Right renal pelvis (tissue), 4 donors: ENCODE data around the gene F8. TPM values are rescaled to one million over a fixed set of nuclear protein-coding genes. Genes with fewer than 3 reads are reported as not detected.

ENCODE experiments used
- DNase-seq, 4 donors: peaks; one replicate each; pipeline ENCODE4 v3.0.0-alpha.2; 2013; ENCODE audit warnings: low read depth in 4 of 4, low spot score in 3 of 4, missing footprints in 1 of 4
- polyA plus RNA-seq, 4 donors: library from polyadenylated mRNA; unstranded; fragments of 120-200 nt; gene quantifications; one replicate each; pipeline ENCODE4 v1.2.1, GENCODE V29; 2013; ENCODE audit not compliant: insufficient read length in 4 of 4

F8 gene
- polyA plus RNA-seq, result 10 to 100 TPM; 13.9 to 18.7 (median 16.0) TPM

DNA sequence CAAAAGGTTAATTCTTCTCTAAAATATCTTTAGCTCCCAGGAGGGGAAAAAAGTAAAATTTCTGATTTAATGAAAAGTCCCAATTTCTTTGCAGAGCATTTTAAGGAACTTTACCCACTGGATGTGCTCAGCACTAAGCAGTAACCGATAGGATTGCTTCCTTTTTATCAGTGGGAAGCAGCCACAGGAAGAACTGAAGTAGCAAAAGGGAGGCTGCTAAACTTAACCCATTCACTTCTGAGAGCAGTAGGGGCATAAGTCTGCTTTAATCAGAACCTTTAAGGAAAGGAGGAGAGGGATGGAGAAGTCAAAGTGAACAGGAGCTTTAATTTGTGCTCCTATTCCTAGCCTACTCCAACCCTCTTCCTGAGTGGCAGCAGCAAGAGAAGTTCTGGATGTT is at the start of gene F8:
Gene F8, minus strand, starts transcription at position 139 of the 400 bp plus-strand sequence. CDS start 171 bp downstream, outside the sequence.
- DNase-seq, result no peak

GRCh38 chrX:155071694-155072280 is 49.3 kb upstream of the F8 start:
- DNase-seq, result no peak

GRCh38 chrX:155070975-155071693 is 48.6 kb upstream of the F8 start, which contains the start of the genes BRCC3, CMC4 and MTCP1:
Gene BRCC3, plus strand, starts transcription at chrX:155071508. Its CDS starts 20 bp downstream, at chrX:155071528.
Gene CMC4, minus strand, starts transcription at chrX:155071136. Its CDS starts 7,113 bp downstream, at chrX:155064023.
Gene MTCP1, minus strand, starts transcription at chrX:155071136. Its CDS starts 5,126 bp downstream, at chrX:155066010.
- peak in 3 of 4 donors; percentile 39 to 60 (median 56) for DNase-seq

DNA sequence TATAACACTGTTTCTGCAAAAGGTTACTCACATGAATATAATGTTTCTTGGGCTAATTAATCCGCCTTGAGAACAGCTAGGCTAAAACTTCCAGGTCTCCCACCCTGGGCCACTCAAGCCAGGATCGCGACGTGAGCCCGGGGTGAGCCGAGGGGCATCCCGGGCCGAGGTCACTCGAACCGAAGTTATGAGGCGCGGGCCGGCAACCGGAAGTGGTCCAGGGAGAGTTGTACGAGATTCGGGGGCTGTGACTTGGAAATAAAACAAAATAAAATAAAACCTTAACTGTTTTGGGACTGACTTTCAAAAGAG is 48.1 kb upstream of the F8 start:
- DNase-seq, result no peak

DNA sequence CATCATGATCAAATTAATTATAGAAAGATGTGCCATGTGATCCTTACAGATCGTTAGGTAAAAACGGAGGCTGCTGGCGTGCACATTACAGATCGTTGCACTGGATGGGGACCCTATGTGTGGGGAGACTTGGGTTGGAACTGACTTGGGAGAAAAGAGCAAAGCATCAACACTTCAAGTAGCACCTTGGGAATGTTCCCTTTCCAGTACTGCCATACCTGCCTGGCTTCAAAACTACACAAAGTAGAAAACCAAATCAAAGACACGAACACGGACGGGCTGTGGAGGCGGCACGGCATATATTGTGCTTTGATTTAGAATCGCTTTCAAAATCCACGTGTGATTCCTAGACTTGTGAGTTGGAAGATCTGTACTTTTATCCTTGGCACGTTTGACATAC is 47.5 kb upstream of the F8 start:
- no peak for DNase-seq

- no peak for DNase-seq
These were observed 46.9 kb upstream of the F8 start for GRCh38 chrX:155069414-155069813.

DNA sequence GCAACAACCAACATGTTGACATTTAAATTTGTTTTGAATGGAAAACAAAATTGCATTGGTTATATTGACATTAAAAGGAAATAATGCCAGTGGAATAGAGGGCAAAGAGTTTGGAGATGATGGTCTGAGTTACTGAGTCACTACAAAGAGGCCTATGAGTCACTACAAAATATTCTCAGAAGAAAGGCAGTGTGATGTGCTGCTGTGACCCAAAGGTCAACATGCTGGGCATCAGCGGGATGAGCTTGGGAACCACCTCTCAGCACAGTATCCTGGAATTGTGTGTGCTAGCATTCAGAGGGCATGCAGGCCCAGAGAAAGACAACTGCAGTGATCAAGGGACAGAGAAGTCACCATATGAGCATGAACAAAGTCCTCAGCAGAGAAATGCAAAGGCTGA is 45.6 kb upstream of the F8 start:
- DNase-seq, result no peak

DNA sequence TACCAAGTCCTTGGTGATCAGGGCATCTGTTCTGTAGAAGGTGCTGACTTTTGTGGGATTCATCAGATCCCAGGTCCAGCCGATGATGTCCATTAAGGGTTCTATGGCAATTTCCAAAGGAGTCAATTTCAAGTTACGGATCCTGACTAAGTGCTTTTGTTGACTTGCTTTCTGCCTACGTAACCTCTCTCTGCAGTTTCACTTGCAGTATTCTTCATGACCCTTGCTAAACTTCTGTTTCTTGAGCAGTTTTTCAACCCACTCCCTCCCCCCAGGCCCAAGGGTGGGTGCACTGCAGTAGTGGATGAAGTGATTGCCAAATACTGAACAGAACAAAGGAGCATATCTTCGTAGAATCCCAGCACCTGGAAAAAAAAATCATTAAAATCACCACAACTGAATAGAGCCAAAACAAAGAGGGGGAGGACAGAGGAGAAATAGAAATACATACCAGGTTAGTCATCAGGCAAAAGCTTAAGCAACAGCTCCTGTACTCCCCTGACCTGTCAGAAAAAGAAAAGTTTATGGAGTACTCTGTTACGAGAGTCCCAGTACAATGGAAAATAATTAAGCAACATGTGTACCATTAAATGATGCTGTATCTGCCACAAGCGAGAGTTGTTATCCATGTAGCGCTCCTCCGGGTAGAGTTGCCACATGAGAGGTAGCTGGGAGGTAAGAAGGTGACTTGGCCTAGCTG is 42.7 kb upstream of the F8 start:
- DNase-seq, result no peak

- no peak for DNase-seq
These were observed 39.2 kb upstream of the F8 start for GRCh38 chrX:155061760-155062159.

- peak in 3 of 4 donors; percentile 48 to 61 (median 52) for DNase-seq
These were observed 34.6 kb upstream of the F8 start for GRCh38 chrX:155056877-155057792.

DNA sequence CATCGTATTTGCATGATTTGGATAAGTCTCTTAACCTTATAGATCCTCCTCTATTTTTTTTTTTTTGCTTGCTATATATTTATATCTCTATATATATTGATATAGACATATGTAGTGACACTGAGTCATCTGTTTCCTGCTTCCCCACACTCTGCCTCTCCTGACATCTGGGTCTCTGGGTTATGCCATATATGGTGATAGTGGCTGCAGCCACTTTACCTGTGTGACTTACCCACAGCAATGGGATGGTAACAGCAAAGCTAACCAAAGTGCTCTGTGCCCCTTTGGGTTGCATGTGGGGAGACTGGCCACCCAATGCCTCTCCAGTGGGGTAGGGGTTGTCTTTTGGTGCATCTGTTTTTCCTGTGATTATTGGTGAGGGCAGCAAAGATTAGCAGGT is 33.9 kb upstream of the F8 start:
- DNase-seq, result no peak

DNA sequence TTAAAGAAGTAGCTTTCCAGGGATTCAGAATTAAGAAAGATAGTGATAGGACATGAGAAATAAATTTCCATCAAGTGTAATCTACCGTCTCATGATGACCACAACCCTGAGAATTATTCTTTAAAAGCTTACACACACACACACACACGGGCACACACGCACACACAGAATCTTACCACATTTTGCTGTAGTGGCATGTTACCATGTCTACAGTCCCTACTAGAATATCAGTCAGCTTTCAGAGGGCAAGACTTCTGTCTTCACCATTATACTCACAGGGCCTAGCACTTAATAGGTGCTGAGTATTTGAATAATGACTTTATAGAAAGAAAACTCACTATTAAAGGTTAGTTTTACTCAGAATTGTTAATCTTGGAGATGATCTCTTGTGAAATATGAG is 33.0 kb upstream of the F8 start:
- no peak for DNase-seq

DNA sequence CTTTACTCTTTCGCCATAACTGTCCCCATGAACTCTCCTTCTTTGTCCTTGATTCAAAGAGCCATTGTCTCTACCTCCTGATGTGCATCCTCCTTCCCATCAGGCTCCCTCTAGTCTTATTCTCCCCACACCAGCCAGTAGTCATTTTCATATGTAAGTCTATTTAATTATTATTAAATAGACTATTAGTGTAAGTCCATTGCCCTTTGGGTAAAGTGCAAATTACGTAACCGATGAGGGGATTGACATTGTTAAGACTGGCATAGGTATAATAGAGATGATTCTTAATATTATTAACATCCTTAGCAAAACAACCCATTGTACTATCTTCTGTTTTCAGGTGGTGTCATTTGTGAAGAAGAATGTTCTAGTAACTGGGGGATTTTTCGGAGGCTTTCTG is 31.7 kb upstream of the F8 start:
- no peak for DNase-seq

DNA sequence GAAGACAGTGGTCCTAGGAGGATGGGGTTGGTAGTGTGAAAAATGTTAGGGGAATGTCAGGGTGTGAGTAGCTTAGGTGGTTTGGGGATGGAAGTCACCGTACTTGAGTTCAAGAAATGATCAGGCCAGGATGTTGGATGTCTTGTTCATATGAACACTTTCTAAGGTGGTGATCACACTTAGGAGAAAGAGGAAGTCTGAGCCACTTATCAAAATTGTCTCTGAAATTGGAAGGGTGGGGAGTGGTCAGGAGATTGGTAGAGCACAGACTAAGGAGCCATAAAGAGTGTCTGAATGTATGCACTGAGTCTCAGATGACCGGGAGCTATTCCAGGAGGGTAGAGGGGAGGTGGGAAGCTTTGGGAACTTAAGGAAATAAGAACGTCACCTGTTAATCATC is 31.1 kb upstream of the F8 start:
- DNase-seq, result no peak

GRCh38 chrX:155052738-155053498 is 30.4 kb upstream of the F8 start:
- DNase-seq, result no peak

- no peak for DNase-seq
These were observed 26.6 kb upstream of the F8 start for GRCh38 chrX:155048977-155049619.

GRCh38 chrX:155046811-155047528 is 24.4 kb upstream of the F8 start:
- DNase-seq, result no peak

GRCh38 chrX:155046129-155046810 is 23.7 kb upstream of the F8 start:
- DNase-seq, result no peak
